ENCODE data around the gene CDX1. TPM values are rescaled to one million over a fixed set of nuclear protein-coding genes. Genes with fewer than 3 reads are reported as not detected.

Gene CDX1
- total and polyA plus RNA-seq, 7 donors = 0.06 to 0.08 TPM; not detected in 5

DNA sequence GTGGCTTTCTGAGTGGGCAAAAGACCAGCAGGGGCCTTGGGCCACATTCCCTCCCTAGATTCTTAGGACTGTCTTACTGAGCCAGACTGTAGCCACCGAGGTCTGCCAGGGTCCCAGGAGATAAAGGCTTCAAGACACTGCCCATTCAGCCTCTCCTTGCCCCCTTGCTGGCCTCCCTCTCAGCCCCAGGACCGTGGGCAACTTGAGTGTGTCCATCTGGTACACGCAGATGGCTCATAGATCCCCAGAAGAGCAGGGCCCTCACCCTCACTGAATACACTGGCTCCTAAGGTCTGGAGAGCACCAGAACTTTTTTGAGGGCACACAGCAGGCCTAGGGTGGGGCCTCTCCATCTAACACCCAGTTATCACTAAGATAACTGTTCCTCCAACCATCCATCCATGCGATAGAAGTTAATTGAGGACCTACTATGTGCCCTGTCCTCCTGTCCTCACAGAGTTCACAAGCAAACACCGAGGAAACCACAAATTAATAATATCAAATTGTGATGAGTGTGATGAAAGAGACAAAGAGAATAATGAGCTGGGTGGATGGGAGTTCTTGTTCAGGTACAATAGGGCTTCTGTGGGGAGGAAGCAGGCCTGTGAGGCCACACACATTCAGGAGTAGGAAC, 6.0 kb upstream of the CDX1 start:
- no peak for ATAC-seq
- TF ChIP-seq, protein P1, sequence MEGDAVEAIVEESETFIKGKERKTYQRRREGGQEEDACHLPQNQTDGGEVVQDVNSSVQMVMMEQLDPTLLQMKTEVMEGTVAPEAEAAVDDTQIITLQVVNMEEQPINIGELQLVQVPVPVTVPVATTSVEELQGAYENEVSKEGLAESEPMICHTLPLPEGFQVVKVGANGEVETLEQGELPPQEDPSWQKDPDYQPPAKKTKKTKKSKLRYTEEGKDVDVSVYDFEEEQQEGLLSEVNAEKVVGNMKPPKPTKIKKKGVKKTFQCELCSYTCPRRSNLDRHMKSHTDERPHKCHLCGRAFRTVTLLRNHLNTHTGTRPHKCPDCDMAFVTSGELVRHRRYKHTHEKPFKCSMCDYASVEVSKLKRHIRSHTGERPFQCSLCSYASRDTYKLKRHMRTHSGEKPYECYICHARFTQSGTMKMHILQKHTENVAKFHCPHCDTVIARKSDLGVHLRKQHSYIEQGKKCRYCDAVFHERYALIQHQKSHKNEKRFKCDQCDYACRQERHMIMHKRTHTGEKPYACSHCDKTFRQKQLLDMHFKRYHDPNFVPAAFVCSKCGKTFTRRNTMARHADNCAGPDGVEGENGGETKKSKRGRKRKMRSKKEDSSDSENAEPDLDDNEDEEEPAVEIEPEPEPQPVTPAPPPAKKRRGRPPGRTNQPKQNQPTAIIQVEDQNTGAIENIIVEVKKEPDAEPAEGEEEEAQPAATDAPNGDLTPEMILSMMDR (IDR thresholded peaks at IDR 0.05) = no peak
- 73 to 83% (median 78%) methylated on average over 5 of the region's 5 CpGs for WGBS, 3 donors

DNA sequence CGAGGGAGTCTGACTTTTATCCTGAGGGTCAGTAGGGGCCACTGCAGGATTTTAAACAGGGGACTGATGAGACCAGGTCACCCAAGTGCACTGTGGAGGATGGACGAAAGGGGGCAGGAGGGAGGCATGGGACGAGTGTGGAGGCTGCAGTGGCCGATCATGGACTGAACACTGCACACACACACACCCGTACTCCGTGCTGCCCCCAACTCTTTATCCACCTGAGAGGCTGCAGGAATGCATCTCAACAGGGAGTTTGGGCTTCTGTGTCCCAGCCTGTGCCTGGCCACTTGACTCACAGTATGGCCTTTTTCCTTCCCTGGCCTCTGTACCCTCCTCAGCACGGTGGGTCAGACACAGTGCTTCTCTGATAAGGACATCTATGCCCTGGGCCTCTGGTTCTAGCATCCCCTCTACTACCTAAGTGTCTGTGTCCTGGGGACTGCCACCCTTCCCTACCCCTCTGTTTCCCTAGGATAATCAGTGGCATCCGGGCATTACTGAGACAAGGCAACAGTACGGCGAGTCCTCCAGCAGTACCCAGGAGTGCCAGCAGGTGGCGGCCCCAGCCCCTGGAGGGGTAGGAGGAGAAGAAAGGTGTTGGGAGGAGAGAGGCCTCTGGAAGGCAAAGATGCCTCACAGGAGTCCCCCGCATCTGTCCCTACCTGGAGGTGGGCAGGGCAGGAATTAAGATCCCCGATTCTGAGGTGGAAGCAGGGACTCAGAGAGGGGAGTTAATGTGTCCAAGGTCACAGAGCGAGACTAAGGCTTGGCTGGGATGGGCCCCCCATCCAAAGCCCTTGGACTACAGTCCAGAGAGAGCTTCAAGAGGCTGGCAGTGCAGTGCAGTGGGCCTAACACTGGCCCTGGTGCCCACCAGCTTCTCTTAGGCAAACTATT, 5.1 kb upstream of the CDX1 start:
- WGBS, 3 donors = 38 to 53% (median 51%) methylated on average over 14 of the region's 14 CpGs
- DNase-seq = peak; percentile 85 to 92
- Histone ChIP-seq H3K36me3 (ENCODE audit: insufficient read depth in 1 of 2, low read depth in 1 of 2) (no peaks in the 10 kb centered on the region), H3K4me3 (no peak overlapping the region), H3K27ac (peak overlapping the region; percentile 55), H3K9me3 (no peaks in the 10 kb centered on the region), H3K4me1 (peaks cover 19% of the 10 kb centered on the region), H3K27me3 (ENCODE audit: insufficient read depth in 3 of 3, low read length in 2 of 3) (no peaks in the 10 kb centered on the region)
- TF ChIP-seq, protein P1 (IDR thresholded peaks at IDR 0.05) = peak; percentile 98
- ATAC-seq = peak; percentile 80 to 92 (median 88)
- intact Hi-C loops (cut with DNase I) = loop anchor here (1.0 to 10.0 kb wide), 4 partner anchors 55 to 193 kb away; partner anchors contain the start of gene TCOF1 (in 1 of the 2)

More for the DNA sequence above, 6.0 kb upstream of the CDX1 start:
- Histone ChIP-seq H3K4me1 (peaks cover 21% of the 10 kb centered on the region), H3K4me3 (no peak overlapping the region), H3K27ac (peak overlapping the region; percentile 66), H3K36me3 (ENCODE audit: insufficient read depth in 1 of 2, low read depth in 1 of 2) (no peaks in the 10 kb centered on the region), H3K27me3 (ENCODE audit: insufficient read depth in 3 of 3, low read length in 2 of 3) (no peaks in the 10 kb centered on the region), H3K9me3 (no peaks in the 10 kb centered on the region)
- no peak for DNase-seq
- intact Hi-C loops (cut with DNase I) = loop anchor here (1.0 to 10.0 kb wide), 4 partner anchors 56 to 194 kb away; partner anchors contain the start of gene TCOF1 (in 1 of the 2)

DNA sequence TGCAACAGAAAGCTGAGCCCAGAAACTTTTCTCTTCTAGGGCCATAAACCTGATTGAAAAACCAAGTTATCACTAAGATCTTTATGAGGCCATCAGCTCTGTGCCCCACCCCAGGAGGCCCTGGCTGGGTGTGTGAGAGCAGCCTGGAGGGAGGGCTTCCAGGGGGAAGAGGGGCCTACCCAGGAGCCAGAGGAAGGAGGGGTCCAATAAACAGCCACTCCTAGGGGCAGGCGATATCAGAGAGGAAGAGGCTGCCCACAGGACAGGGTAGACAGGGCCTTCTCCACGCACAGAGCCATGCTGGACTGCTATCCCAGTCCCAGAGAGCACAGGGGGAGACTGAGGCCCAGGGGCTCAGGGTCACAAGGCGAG, 4.5 kb upstream of the CDX1 start:
- 90 to 99% (median 97%) methylated on average over 3 of the region's 3 CpGs for WGBS, 3 donors
- H3K9me3 ChIP-seq = no peaks in the 10 kb centered on the region
- no peaks in the 10 kb centered on the region for H3K27me3 ChIP-seq (ENCODE audit: insufficient read depth in 3 of 3, low read length in 2 of 3)
- H3K4me3 ChIP-seq = no peak overlapping the region
- ATAC-seq (no peak), DNase-seq (no peak)
- peaks cover 18% of the 10 kb centered on the region for H3K4me1 ChIP-seq
- no peaks in the 10 kb centered on the region for H3K36me3 ChIP-seq (ENCODE audit: insufficient read depth in 1 of 2, low read depth in 1 of 2)
- intact Hi-C loops (cut with DNase I) = loop anchor here (5.0 to 10.0 kb wide), 2 partner anchors 190 to 193 kb away; partner anchors contain the start of gene TCOF1 (in 1 of the 2)
- TF ChIP-seq, protein P1 (IDR thresholded peaks at IDR 0.05) = no peak
- peak overlapping the region; percentile 55 for H3K27ac ChIP-seq

DNA sequence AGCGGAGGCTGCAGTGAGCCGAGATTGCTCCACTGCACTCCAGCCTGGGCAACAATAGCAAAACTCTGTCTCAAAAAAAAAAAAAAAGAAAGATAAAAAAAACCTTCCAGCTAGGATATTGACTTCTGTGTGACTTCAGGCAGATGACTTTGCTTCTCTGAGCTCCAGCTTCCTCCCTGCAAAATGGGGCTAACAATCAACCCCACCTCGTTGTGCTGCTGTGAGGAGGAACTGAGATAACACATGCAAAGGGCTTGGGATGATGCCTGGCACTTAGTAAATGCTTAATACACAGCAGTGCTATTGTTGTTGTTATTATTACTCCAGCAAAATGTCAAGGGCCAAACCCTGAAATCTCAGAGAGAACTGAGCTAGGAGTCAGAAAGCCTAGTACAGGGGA, 3.5 kb upstream of the CDX1 start:
- no peaks in the 10 kb centered on the region for H3K9me3 ChIP-seq
- ATAC-seq (no peak), DNase-seq (no peak)
- intact Hi-C loops (cut with DNase I) = loop anchor here (5.0 to 10.0 kb wide), 2 partner anchors 189 to 192 kb away; partner anchors contain the start of gene TCOF1 (in 1 of the 2)
- H3K4me3 ChIP-seq = no peak overlapping the region
- no peaks in the 10 kb centered on the region for H3K36me3 ChIP-seq (ENCODE audit: insufficient read depth in 1 of 2, low read depth in 1 of 2)
- WGBS, 3 donors = 68 to 80% (median 71%) methylated on average over 3 of the region's 3 CpGs
- H3K4me1 ChIP-seq = peaks cover 18% of the 10 kb centered on the region
- no peaks in the 10 kb centered on the region for H3K27me3 ChIP-seq (ENCODE audit: insufficient read depth in 3 of 3, low read length in 2 of 3)
- peak overlapping the region; percentile 41 for H3K27ac ChIP-seq
- TF ChIP-seq, protein P1 (IDR thresholded peaks at IDR 0.05) = no peak
